Measurements from ENCODE around the gene ARHGEF19.

The ARHGEF19 gene

GRCh38 chr1:16151196-16151994 lies 61.1 kb downstream of the ARHGEF19 start:
- Mint-ChIP-seq H3K4me3 (peak overlapping the region; percentile 67 to 82 (median 69)), H3K4me1 (peaks cover 33% of the 10 kb centered on the region), H3K27me3 (ENCODE audit: low read depth) (no peaks in the 10 kb centered on the region), H3K9me3 (no peaks in the 10 kb centered on the region), H3K36me3 (ENCODE audit: low read depth) (peaks cover 21% of the 10 kb centered on the region), H3K27ac (peak overlapping the region; percentile 95 to 97 (median 97))
- TF ChIP-seq CTCF (IDR thresholded peaks at IDR 0.05; ENCODE audit: unreplicated experiment in 3 of 3): peak in 1 of 3 experiments; percentile 10

DNA sequence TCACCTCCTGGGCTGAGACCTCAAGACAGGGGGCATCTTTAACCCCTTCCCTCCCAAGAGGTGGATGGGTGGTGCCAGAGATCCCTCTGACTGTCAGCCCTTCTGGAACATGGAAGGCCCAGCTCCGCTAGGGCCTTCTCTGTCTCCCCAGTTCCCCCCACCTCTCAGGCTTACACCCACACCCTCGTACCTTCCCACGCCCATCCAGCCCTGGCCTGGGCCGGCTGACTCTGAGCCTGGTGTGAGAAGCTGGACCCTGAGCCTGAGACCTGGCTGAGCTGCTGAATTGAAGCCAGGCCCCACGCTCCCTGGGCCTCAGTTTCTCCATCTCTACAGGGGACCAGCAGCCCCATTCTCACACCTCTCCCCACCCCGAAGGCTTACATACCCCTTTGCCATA lies 61.9 kb downstream of the ARHGEF19 start:
- Mint-ChIP-seq H3K4me3 (no peak overlapping the region), H3K9me3 (no peaks in the 10 kb centered on the region), H3K27ac (peak overlapping the region; percentile 95 to 97 (median 95)), H3K36me3 (ENCODE audit: low read depth) (peaks cover 21% of the 10 kb centered on the region), H3K4me1 (peaks cover 41% of the 10 kb centered on the region), H3K27me3 (ENCODE audit: low read depth) (no peaks in the 10 kb centered on the region)
- TF ChIP-seq CTCF (IDR thresholded peaks at IDR 0.05; ENCODE audit: unreplicated experiment in 3 of 3): no peak

- H3K27ac Mint-ChIP-seq: peak overlapping the region in 1 of 3 experiments; percentile 49
- no peak overlapping the region for H3K4me3 Mint-ChIP-seq
- H3K36me3 Mint-ChIP-seq (ENCODE audit: low read depth): peaks cover 21% of the 10 kb centered on the region
- peaks cover 42% of the 10 kb centered on the region for H3K4me1 Mint-ChIP-seq
- no peaks in the 10 kb centered on the region for H3K27me3 Mint-ChIP-seq (ENCODE audit: low read depth)
- no peak for TF ChIP-seq CTCF (IDR thresholded peaks at IDR 0.05; ENCODE audit: unreplicated experiment in 3 of 3)
- no peaks in the 10 kb centered on the region for H3K9me3 Mint-ChIP-seq
These were observed 62.6 kb downstream of the ARHGEF19 start for GRCh38 chr1:16149702-16150488.

DNA sequence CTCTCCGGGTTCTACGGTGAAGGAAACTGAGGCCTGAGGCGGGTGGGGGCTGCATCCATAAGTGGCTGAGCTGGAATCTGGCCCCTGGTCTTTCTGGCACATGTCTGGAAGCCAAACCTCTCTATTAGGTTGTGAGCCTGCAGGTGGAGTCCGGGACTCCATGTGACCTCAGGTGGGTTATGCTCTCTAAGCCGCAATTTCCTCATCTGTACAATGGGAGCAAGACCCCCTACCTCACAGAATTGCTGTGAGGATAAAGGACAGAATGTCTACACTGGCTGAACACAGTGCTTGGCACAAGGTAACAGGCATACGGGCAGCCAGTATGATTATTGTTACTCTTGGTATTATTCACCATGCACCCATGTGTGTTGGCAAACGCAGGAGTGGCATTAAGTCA lies 63.3 kb downstream of the ARHGEF19 start:
- H3K27ac Mint-ChIP-seq: peak overlapping the region in 2 of 3 experiments; percentile 47 to 48

DNA sequence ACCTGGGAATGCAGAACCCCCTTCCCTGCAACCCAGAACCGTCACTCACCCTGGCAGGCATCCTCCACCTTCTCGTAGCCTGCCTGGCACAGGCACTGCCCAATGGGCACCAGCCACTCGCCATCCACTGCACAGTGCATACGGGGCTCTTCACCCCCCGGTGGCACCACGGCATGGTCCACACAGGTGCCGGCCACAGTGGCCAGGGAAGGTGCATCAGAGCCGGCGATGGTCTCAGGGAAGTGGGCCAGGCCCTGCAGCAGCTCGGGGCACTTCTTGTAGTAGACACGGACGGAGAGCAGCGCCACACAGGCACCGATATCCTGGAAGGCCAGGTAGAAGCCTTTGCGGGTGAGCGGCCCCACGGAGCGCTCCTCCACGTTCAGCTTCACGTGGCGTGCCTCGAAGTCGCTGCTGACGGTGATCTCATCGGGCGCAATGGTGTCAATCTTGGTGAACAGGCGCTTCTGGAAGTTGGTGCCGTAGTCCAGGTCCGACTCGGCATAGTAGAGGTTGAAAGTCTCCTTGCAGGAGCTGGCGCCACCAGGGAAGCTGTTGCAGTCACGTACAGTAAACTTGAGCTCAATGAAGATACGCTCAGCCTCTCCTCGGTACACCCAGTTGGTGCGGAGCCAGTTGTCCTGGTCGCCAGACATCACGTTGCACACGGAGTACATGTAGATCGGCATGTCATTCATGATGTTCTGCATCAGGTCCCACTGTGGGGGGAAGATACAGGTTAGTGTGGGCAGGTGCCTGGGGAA lies 63.9 kb downstream of the ARHGEF19 start:
- no peaks in the 10 kb centered on the region for H3K9me3 Mint-ChIP-seq
- peaks cover 21% of the 10 kb centered on the region for H3K36me3 Mint-ChIP-seq (ENCODE audit: low read depth)
- peaks cover 46% of the 10 kb centered on the region for H3K4me1 Mint-ChIP-seq
- no peaks in the 10 kb centered on the region for H3K27me3 Mint-ChIP-seq (ENCODE audit: low read depth)
- no peak for TF ChIP-seq CTCF (IDR thresholded peaks at IDR 0.05; ENCODE audit: unreplicated experiment in 3 of 3)
- H3K27ac Mint-ChIP-seq: peak overlapping the region; percentile 17 to 48 (median 47)
- no peak overlapping the region for H3K4me3 Mint-ChIP-seq

More for the DNA sequence above, 63.3 kb downstream of the ARHGEF19 start:
- H3K4me3 Mint-ChIP-seq: no peak overlapping the region
- no peaks in the 10 kb centered on the region for H3K27me3 Mint-ChIP-seq (ENCODE audit: low read depth)
- peaks cover 46% of the 10 kb centered on the region for H3K4me1 Mint-ChIP-seq
- no peaks in the 10 kb centered on the region for H3K9me3 Mint-ChIP-seq
- no peak for TF ChIP-seq CTCF (IDR thresholded peaks at IDR 0.05; ENCODE audit: unreplicated experiment in 3 of 3)
- peaks cover 21% of the 10 kb centered on the region for H3K36me3 Mint-ChIP-seq (ENCODE audit: low read depth)
